Measurements from ENCODE around the gene CDK5RAP3.

CDK5RAP3 gene

GRCh38 chr17:47949946-47950345 is 21.0 kb upstream of the CDK5RAP3 start:
- no peak for DNase-seq

GRCh38 chr17:47950448-47950847 is 20.5 kb upstream of the CDK5RAP3 start:
- DNase-seq, result no peak

- no peak for DNase-seq
Observed at GRCh38 chr17:47952171-47953021, 18.5 kb upstream of the CDK5RAP3 start.

- no peak for DNase-seq
Observed at GRCh38 chr17:47953909-47954308, 17.0 kb upstream of the CDK5RAP3 start.

- no peak for DNase-seq
Observed at GRCh38 chr17:47955497-47956461, 15.1 kb upstream of the CDK5RAP3 start.

GRCh38 chr17:47956791-47957590 is 13.9 kb upstream of the CDK5RAP3 start:
- DNase-seq, result no peak

- no peak for DNase-seq
Observed at GRCh38 chr17:47957591-47958490, 13.1 kb upstream of the CDK5RAP3 start, which contains the start of gene PRR15L. Gene PRR15L (minus strand): TSS chr17:47957883. CDS start chr17:47953234, 4,649 bp downstream.

- no peak for DNase-seq
Observed at GRCh38 chr17:47959825-47960655, 10.9 kb upstream of the CDK5RAP3 start.

GRCh38 chr17:47961406-47961805 is 9.5 kb upstream of the CDK5RAP3 start:
- DNase-seq, result no peak

- DNase-seq, result no peak
Observed at GRCh38 chr17:47962901-47963300, 8.0 kb upstream of the CDK5RAP3 start.

- DNase-seq, result no peak
Observed at GRCh38 chr17:47964856-47965255, 6.1 kb upstream of the CDK5RAP3 start.

GRCh38 chr17:47966079-47966519 is 4.8 kb upstream of the CDK5RAP3 start:
- DNase-seq, result no peak

- DNase-seq, result no peak
Observed at GRCh38 chr17:47967607-47968252, 3.2 kb upstream of the CDK5RAP3 start.

GRCh38 chr17:47968836-47969235 is 2.1 kb upstream of the CDK5RAP3 start:
- no peak for DNase-seq

- DNase-seq, result no peak
Observed at GRCh38 chr17:47969930-47970724, 786 bp upstream of the CDK5RAP3 start.

- DNase-seq, result no peak
Observed at GRCh38 chr17:47973541-47973940, 2.6 kb downstream of the CDK5RAP3 start.

GRCh38 chr17:47975189-47975822 is 4.4 kb downstream of the CDK5RAP3 start:
- no peak for DNase-seq

- no peak for DNase-seq
Observed at GRCh38 chr17:47975823-47976205, 4.9 kb downstream of the CDK5RAP3 start.

GRCh38 chr17:47978324-47978723 is 7.4 kb downstream of the CDK5RAP3 start:
- DNase-seq, result peak; percentile 60
